NCI-H187 treated with DMSO at 0.1 percent for 48 hours (cell line): Measurements from ENCODE around the gene ASGR2.
"Not testable (repeated sequence)": the region's sequence is repeated elsewhere in the genome, so short reads cannot be mapped to it uniquely, and the experiment has no call there.

ENCODE experiments used
- DNase-seq: peaks from one replicate; lab custom pipeline; 2025; lab: John Stamatoyannopoulos, UW

The ASGR2 gene

GRCh38 chr17:7114241-7114874, at the start of gene ASGR2:
TSS of gene ASGR2 (minus strand) at chr17:7114822. CDS start at chr17:7114240, 582 bp downstream.
- DNase-seq, result no peak

GRCh38 chr17:7159571-7159970, 44.9 kb upstream of the ASGR2 start:
- DNase-seq, result not testable (repeated sequence)

- DNase-seq, result not testable (repeated sequence)
Measured at GRCh38 chr17:7158424-7158823, 43.8 kb upstream of the ASGR2 start.

- DNase-seq, result no peak
Measured at GRCh38 chr17:7156342-7156940, 41.8 kb upstream of the ASGR2 start.

- no peak for DNase-seq
Measured at GRCh38 chr17:7147772-7148171, 33.1 kb upstream of the ASGR2 start.

- no peak for DNase-seq
Measured at GRCh38 chr17:7146115-7146514, 31.5 kb upstream of the ASGR2 start.

- no peak for DNase-seq
Measured at GRCh38 chr17:7144213-7144612, 29.6 kb upstream of the ASGR2 start.

GRCh38 chr17:7141824-7142223, 27.2 kb upstream of the ASGR2 start:
- DNase-seq, result no peak

- no peak for DNase-seq
Measured at GRCh38 chr17:7139400-7139799, 24.8 kb upstream of the ASGR2 start.

GRCh38 chr17:7138800-7139381, 24.3 kb upstream of the ASGR2 start:
- no peak for DNase-seq

- no peak for DNase-seq
Measured at GRCh38 chr17:7137171-7137943, 22.7 kb upstream of the ASGR2 start.

- no peak for DNase-seq
Measured at GRCh38 chr17:7136266-7136877, 21.8 kb upstream of the ASGR2 start.

- DNase-seq, result no peak
Measured at GRCh38 chr17:7133916-7134315, 19.3 kb upstream of the ASGR2 start.

- no peak for DNase-seq
Measured at GRCh38 chr17:7133424-7133823, 18.8 kb upstream of the ASGR2 start.

GRCh38 chr17:7132511-7133094, 18.0 kb upstream of the ASGR2 start:
- no peak for DNase-seq

- no peak for DNase-seq
Measured at GRCh38 chr17:7131423-7131791, 16.8 kb upstream of the ASGR2 start.

GRCh38 chr17:7130621-7131422, 16.2 kb upstream of the ASGR2 start:
- no peak for DNase-seq

- no peak for DNase-seq
Measured at GRCh38 chr17:7129311-7129710, 14.7 kb upstream of the ASGR2 start.

- no peak for DNase-seq
Measured at GRCh38 chr17:7128160-7128559, 13.5 kb upstream of the ASGR2 start.

GRCh38 chr17:7127501-7127900, 12.9 kb upstream of the ASGR2 start:
- not testable (repeated sequence) for DNase-seq

- not testable (repeated sequence) for DNase-seq
Measured at GRCh38 chr17:7126386-7126785, 11.8 kb upstream of the ASGR2 start.
